HepG2 (cell line): ENCODE data around the gene PDGFB. TPM values are rescaled to one million over a fixed set of nuclear protein-coding genes. Genes with fewer than 3 reads are reported as not detected.

ENCODE experiments used
- DMAP1 ChIP-seq: IDR thresholded peaks from 2 replicates; pipeline ENCODE4 v1.6.1; 2016
- EP300 ChIP-seq, 3 experiments: sonication (generic) in 1 of 3; formaldehyde crosslinking in 1 of 3; IDR thresholded peaks; 2 replicates each; pipeline versions ENCODE4 v1.5.1 to v1.6.1; 2011 to 2020; ENCODE audit warnings: low read depth in 2 of 3, low read length in 2 of 3, borderline replicate concordance in 1 of 3, improper control_type of control experiment in 1 of 3, mild to moderate bottlenecking in 1 of 3, missing genetic modification reagents in 1 of 3, moderate library complexity in 1 of 3
- GPBP1L1 ChIP-seq: sonication (generic); formaldehyde crosslinking; IDR thresholded peaks from 2 replicates; pipeline ENCODE4 v1.5.0; 2020; ENCODE audit warnings: mild to moderate bottlenecking, missing genetic modification reagents
- KDM2A ChIP-seq: sonication (generic); formaldehyde crosslinking; IDR thresholded peaks from 2 replicates; pipeline ENCODE4 v1.4.0; 2020; ENCODE audit warnings: low read depth, missing genetic modification reagents, borderline replicate concordance
- NR0B2 ChIP-seq: sonication (generic); formaldehyde crosslinking; IDR thresholded peaks from 2 replicates; pipeline ENCODE4 v1.4.0; 2020; ENCODE audit warnings: mild to moderate bottlenecking, missing genetic modification reagents
- REXO4 ChIP-seq: sonication (generic); formaldehyde crosslinking; IDR thresholded peaks from 2 replicates; pipeline ENCODE4 v1.8.0; 2022; ENCODE audit warnings: missing genetic modification reagents, mild to moderate bottlenecking, borderline replicate concordance
- SNAPC5 ChIP-seq: sonication (generic); formaldehyde crosslinking; IDR thresholded peaks from 2 replicates; pipeline ENCODE4 v1.8.1; 2023; ENCODE audit warnings: mild to moderate bottlenecking, missing genetic modification reagents, borderline replicate concordance
- SOX5 ChIP-seq: IDR thresholded peaks from 2 replicates; pipeline ENCODE4 v1.6.1; 2016; ENCODE audit warnings: borderline replicate concordance
- SRY ChIP-seq: sonication (generic); formaldehyde crosslinking; IDR thresholded peaks from 2 replicates; pipeline ENCODE4 v1.8.0; 2022; ENCODE audit warnings: mild to moderate bottlenecking, missing genetic modification reagents
- TARDBP ChIP-seq: sonication (generic); formaldehyde crosslinking; IDR thresholded peaks from 2 replicates; pipeline ENCODE4 v1.8.0; 2022; ENCODE audit warnings: mild to moderate bottlenecking, missing genetic modification reagents
- ZNF12 ChIP-seq: sonication (generic); formaldehyde crosslinking; IDR thresholded peaks from 2 replicates; pipeline ENCODE4 v1.5.0; 2020; ENCODE audit warnings: missing genetic modification reagents
- ZNF138 ChIP-seq: sonication (generic); formaldehyde crosslinking; IDR thresholded peaks from 2 replicates; pipeline ENCODE4 v1.5.0; 2020; ENCODE audit warnings: mild to moderate bottlenecking, low read depth, missing genetic modification reagents
- ZNF160 ChIP-seq: sonication (generic); formaldehyde crosslinking; IDR thresholded peaks from 2 replicates; pipeline ENCODE4 v1.8.0; 2022; ENCODE audit warnings: mild to moderate bottlenecking, inconsistent platforms, missing genetic modification reagents
- ZNF264 ChIP-seq: sonication (generic); formaldehyde crosslinking; IDR thresholded peaks from 2 replicates; pipeline ENCODE4 v1.4.0; 2020; ENCODE audit warnings: missing genetic modification reagents
- ZNF768 ChIP-seq: sonication (generic); formaldehyde crosslinking; IDR thresholded peaks from 2 replicates; pipeline ENCODE4 v1.4.0; 2020; ENCODE audit warnings: missing genetic modification reagents
- polyA plus RNA-seq, 8 experiments: library from polyadenylated mRNA; depleted of rRNA in 3 of 8; stranded (reverse) in 7 of 8; unstranded in 1 of 8; fragments of >200 nt; fragmentation: Illumina TruSeq in 4 of 8; extraction: Trizol in 4 of 8; gene quantifications; 2 replicates each; pipeline versions ENCODE4 v1.2.1 to v1.2.3, GENCODE V29; 2011 to 2016; ENCODE audit warnings: low read depth in 4 of 8, missing spikeins in 1 of 8, mixed read lengths in 1 of 8; ENCODE audit not compliant: insufficient read depth in 1 of 8
- total RNA-seq, 5 experiments: library from RNA; depleted of rRNA; stranded (reverse); fragments of >200 nt; fragmentation: Illumina TruSeq; extraction: Trizol; gene quantifications; 2 replicates each; pipeline ENCODE4 v1.2.3, GENCODE V29; 2016; ENCODE audit warnings: low read depth in 1 of 5
- TF ChIP-seq, protein P1 (sequence below): sonication (generic); formaldehyde crosslinking; IDR thresholded peaks from 2 replicates; pipeline ENCODE4 v1.4.0; 2020; ENCODE audit warnings: missing genetic modification reagents
- TF ChIP-seq, protein P2 (sequence below): sonication (generic); formaldehyde crosslinking; IDR thresholded peaks from 2 replicates; pipeline ENCODE4 v1.4.0; 2020; ENCODE audit warnings: low read depth, mild to moderate bottlenecking, missing genetic modification reagents

The PDGFB gene
- total and polyA plus RNA-seq, 2 of the 13 experiments (the other 11 are each of a cell fraction or from before 2014, with no cell fraction given): 1.4 to 10.1 TPM

DNA sequence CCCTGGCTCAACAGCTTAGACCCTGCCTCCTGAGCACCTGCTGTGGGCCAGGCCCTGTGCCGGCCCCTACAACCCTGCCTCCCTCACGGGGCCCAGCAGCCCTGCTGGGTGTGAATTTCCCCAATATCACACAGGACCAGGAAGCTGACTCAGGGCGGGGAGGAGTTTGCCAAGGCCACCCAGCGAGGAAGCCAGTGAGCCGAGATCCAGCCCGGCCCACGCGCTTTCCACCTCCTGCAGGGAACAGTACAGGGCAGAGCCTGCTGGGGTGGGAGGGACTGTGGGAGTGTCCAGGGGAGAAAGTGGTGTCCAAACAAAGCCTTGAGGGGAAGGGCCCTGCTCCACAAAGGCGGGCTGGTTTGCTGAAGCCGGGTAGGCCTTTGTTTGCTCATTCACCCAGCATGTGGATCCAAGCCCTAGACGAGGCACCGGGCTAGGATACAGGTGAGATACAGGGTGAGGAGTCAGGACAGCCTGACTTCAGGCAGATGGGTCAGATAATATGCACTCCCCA, 47.8 kb upstream of the PDGFB start (continued):
- TF ChIP-seq NR0B2 (CRISPR knock-in tag) (no peak), KDM2A (CRISPR knock-in tag) (peak; percentile 29; the same call in 1 of the 2 replicates), DMAP1 (no peak), ZNF138 (no peak), GPBP1L1 (CRISPR knock-in tag) (no peak), SNAPC5 (no peak), ZNF12 (CRISPR knock-in tag) (no peak), ZNF768 (CRISPR knock-in tag) (peak; percentile 44; the same call in 1 of the 2 replicates), ZNF264 (CRISPR knock-in tag) (peak; percentile 41; the same call in 1 of the 2 replicates), REXO4 (CRISPR knock-in tag) (0 out of 2 replicates have a peak, but pooled peaks have one; percentile 45), ZNF160 (CRISPR knock-in tag) (peak; percentile 46; the same call in 1 of the 2 replicates), SOX5 (CRISPR knock-in tag) (peak; percentile 76), EP300 (IDR thresholded peaks at IDR 0.05; ENCODE audit: low read depth in 2 of 2, low read length in 2 of 2) (no peak), EP300 (CRISPR knock-in tag; IDR thresholded peaks at IDR 0.05; ENCODE audit: borderline replicate concordance) (0 out of 2 replicates have a peak, but pooled peaks have one; percentile 30), SRY (CRISPR knock-in tag) (no peak), TARDBP (CRISPR knock-in tag) (no peak)
- TF ChIP-seq, protein P1, sequence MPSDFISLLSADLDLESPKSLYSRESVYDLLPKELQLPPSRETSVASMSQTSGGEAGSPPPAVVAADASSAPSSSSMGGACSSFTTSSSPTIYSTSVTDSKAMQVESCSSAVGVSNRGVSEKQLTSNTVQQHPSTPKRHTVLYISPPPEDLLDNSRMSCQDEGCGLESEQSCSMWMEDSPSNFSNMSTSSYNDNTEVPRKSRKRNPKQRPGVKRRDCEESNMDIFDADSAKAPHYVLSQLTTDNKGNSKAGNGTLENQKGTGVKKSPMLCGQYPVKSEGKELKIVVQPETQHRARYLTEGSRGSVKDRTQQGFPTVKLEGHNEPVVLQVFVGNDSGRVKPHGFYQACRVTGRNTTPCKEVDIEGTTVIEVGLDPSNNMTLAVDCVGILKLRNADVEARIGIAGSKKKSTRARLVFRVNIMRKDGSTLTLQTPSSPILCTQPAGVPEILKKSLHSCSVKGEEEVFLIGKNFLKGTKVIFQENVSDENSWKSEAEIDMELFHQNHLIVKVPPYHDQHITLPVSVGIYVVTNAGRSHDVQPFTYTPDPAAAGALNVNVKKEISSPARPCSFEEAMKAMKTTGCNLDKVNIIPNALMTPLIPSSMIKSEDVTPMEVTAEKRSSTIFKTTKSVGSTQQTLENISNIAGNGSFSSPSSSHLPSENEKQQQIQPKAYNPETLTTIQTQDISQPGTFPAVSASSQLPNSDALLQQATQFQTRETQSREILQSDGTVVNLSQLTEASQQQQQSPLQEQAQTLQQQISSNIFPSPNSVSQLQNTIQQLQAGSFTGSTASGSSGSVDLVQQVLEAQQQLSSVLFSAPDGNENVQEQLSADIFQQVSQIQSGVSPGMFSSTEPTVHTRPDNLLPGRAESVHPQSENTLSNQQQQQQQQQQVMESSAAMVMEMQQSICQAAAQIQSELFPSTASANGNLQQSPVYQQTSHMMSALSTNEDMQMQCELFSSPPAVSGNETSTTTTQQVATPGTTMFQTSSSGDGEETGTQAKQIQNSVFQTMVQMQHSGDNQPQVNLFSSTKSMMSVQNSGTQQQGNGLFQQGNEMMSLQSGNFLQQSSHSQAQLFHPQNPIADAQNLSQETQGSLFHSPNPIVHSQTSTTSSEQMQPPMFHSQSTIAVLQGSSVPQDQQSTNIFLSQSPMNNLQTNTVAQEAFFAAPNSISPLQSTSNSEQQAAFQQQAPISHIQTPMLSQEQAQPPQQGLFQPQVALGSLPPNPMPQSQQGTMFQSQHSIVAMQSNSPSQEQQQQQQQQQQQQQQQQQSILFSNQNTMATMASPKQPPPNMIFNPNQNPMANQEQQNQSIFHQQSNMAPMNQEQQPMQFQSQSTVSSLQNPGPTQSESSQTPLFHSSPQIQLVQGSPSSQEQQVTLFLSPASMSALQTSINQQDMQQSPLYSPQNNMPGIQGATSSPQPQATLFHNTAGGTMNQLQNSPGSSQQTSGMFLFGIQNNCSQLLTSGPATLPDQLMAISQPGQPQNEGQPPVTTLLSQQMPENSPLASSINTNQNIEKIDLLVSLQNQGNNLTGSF (CRISPR knock-in tag): peak; percentile 76; the same call in 1 of the 2 replicates
- TF ChIP-seq, protein P2, sequence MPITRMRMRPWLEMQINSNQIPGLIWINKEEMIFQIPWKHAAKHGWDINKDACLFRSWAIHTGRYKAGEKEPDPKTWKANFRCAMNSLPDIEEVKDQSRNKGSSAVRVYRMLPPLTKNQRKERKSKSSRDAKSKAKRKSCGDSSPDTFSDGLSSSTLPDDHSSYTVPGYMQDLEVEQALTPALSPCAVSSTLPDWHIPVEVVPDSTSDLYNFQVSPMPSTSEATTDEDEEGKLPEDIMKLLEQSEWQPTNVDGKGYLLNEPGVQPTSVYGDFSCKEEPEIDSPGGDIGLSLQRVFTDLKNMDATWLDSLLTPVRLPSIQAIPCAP (CRISPR knock-in tag): no peak
